ENCODE results near the gene OGFOD1.

Gene OGFOD1

DNA sequence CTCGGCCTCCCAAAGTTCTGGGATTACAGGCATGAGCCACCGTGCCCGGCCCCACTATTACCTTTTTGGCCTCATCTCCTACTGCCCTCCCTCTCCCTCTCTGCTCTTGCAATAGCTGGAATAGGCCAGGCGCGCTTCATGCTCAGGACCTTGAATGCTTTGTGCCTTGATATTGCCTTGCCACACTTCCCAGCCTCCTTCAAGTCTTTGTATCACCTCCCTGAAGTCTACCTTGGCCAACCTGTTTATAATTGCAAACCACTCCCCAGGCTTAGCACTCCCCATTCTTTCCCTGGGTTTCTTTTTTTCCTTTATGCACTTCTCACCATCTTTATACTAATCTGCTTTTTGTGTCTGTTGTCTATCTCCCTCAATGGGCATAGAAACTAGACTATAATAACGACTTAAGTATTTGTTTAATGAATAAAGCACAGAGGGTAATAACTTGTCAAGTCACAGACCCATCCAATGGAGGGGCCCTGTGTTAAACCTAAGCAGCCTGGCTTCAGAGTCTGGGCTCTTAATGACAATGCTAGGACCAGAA lies 6.6 kb downstream of the OGFOD1 start:
- H2BK15ac ChIP-seq (ENCODE audit: low read length) = no peak overlapping the region
- H3K9me3 ChIP-seq (replicated peaks in 1 of 2; ENCODE audit: control insufficient read depth in 2 of 2, insufficient read depth in 1 of 2, low read depth in 1 of 2, low read length in 2 of 2) = no peaks in the 10 kb centered on the region
- no peak overlapping the region for H3K4me3 ChIP-seq (ENCODE audit: low read length in 2 of 2)
- peaks cover 0 to 2% of the 10 kb centered on the region in 2 donors for H3K4me1 ChIP-seq (ENCODE audit: control insufficient read depth in 2 of 2, insufficient read depth in 1 of 2, low read depth in 1 of 2, low read length in 2 of 2)
- H3K14ac ChIP-seq (ENCODE audit: low read length) = no peak overlapping the region
- H3K36me3 ChIP-seq (replicated peaks in 1 of 2; ENCODE audit: control insufficient read depth in 2 of 2, insufficient read depth in 2 of 2, low read length in 2 of 2) = peaks cover 25 to 93% of the 10 kb centered on the region in 2 donors
- no peak overlapping the region for H2BK5ac ChIP-seq (ENCODE audit: low read length)
- H3K4me2 ChIP-seq (ENCODE audit: insufficient read depth, low read length, poor library complexity, severe bottlenecking) = no peak overlapping the region
- H3K27ac ChIP-seq (replicated peaks; ENCODE audit: low read length) = no peak overlapping the region
- H2BK120ac ChIP-seq (ENCODE audit: low read depth, low read length) = no peak overlapping the region
- WGBS, 2 donors (ENCODE audit: extremely low coverage in 2 of 2, insufficient read length in 2 of 2, insufficient replicate concordance in 1 of 2) = no CpG with 5 or more reads among the region's 6 CpGs
- no peak overlapping the region for H4K8ac ChIP-seq (ENCODE audit: low read depth, low read length)
- DNase-seq (ENCODE audit: low spot score) = no peak
- no peak overlapping the region for H2AK5ac ChIP-seq (ENCODE audit: low read depth, low read length)
- no peak overlapping the region for H2BK12ac ChIP-seq (ENCODE audit: low read length)
- H3K23ac ChIP-seq (ENCODE audit: low read depth, low read length, poor library complexity) = no peak overlapping the region
- no peak overlapping the region for H3K18ac ChIP-seq (ENCODE audit: low read length)
- H2AFZ ChIP-seq (ENCODE audit: low read length) = no peak overlapping the region
- H3K79me1 ChIP-seq (ENCODE audit: low read depth, low read length) = no peaks in the 10 kb centered on the region
- no peaks in the 10 kb centered on the region for H3K27me3 ChIP-seq (ENCODE audit: control insufficient read depth in 3 of 3, insufficient read depth in 3 of 3, low read depth in 1 of 3, low read length in 3 of 3)
- no peak overlapping the region for H3K9ac ChIP-seq (ENCODE audit: low read depth, low read length, poor library complexity)
- H4K91ac ChIP-seq (ENCODE audit: low read depth, low read length, poor library complexity) = no peak overlapping the region
- no peak overlapping the region for H3K4ac ChIP-seq (ENCODE audit: low read length)

- WGBS, 2 donors (ENCODE audit: extremely low coverage in 2 of 2, insufficient read length in 2 of 2, insufficient replicate concordance in 1 of 2) = no CpG with 5 or more reads among the region's 2 CpGs
Measured at GRCh38 chr16:56460101-56460500, 8.7 kb downstream of the OGFOD1 start.

GRCh38 chr16:56462064-56462796 lies 10.9 kb downstream of the OGFOD1 start:
- H3K4me3 ChIP-seq (ENCODE audit: low read length in 2 of 2) = no peak overlapping the region
- peaks cover 19 to 92% of the 10 kb centered on the region in 2 donors for H3K36me3 ChIP-seq (replicated peaks in 1 of 2; ENCODE audit: control insufficient read depth in 2 of 2, insufficient read depth in 2 of 2, low read length in 2 of 2)

More at GRCh38 chr16:56460101-56460500, 8.7 kb downstream of the OGFOD1 start:
- Histone ChIP-seq H3K23ac (ENCODE audit: low read depth, low read length, poor library complexity) (no peak overlapping the region), H3K18ac (ENCODE audit: low read length) (no peak overlapping the region), H3K79me1 (ENCODE audit: low read depth, low read length) (no peaks in the 10 kb centered on the region), H2BK5ac (ENCODE audit: low read length) (no peak overlapping the region), H2AFZ (ENCODE audit: low read length) (no peak overlapping the region), H4K8ac (ENCODE audit: low read depth, low read length) (no peak overlapping the region), H3K9ac (ENCODE audit: low read depth, low read length, poor library complexity) (no peak overlapping the region), H3K14ac (ENCODE audit: low read length) (no peak overlapping the region), H3K36me3 (replicated peaks in 1 of 2; ENCODE audit: control insufficient read depth in 2 of 2, insufficient read depth in 2 of 2, low read length in 2 of 2) (peaks cover 18 to 92% of the 10 kb centered on the region in 2 donors), H3K4me2 (ENCODE audit: insufficient read depth, low read length, poor library complexity, severe bottlenecking) (no peak overlapping the region), H2BK120ac (ENCODE audit: low read depth, low read length) (no peak overlapping the region), H3K4ac (ENCODE audit: low read length) (no peak overlapping the region), H3K27me3 (ENCODE audit: control insufficient read depth in 3 of 3, insufficient read depth in 3 of 3, low read depth in 1 of 3, low read length in 3 of 3) (no peaks in the 10 kb centered on the region), H3K27ac (replicated peaks; ENCODE audit: low read length) (no peak overlapping the region), H3K4me3 (ENCODE audit: low read length in 2 of 2) (no peak overlapping the region), H2BK12ac (ENCODE audit: low read length) (no peak overlapping the region), H2AK5ac (ENCODE audit: low read depth, low read length) (no peak overlapping the region), H4K91ac (ENCODE audit: low read depth, low read length, poor library complexity) (no peak overlapping the region), H3K4me1 (ENCODE audit: control insufficient read depth in 2 of 2, insufficient read depth in 1 of 2, low read depth in 1 of 2, low read length in 2 of 2) (peaks cover 0 to 2% of the 10 kb centered on the region in 2 donors), H3K9me3 (replicated peaks in 1 of 2; ENCODE audit: control insufficient read depth in 2 of 2, insufficient read depth in 1 of 2, low read depth in 1 of 2, low read length in 2 of 2) (no peaks in the 10 kb centered on the region), H2BK15ac (ENCODE audit: low read length) (no peak overlapping the region)
- DNase-seq (ENCODE audit: low spot score) = no peak

DNA sequence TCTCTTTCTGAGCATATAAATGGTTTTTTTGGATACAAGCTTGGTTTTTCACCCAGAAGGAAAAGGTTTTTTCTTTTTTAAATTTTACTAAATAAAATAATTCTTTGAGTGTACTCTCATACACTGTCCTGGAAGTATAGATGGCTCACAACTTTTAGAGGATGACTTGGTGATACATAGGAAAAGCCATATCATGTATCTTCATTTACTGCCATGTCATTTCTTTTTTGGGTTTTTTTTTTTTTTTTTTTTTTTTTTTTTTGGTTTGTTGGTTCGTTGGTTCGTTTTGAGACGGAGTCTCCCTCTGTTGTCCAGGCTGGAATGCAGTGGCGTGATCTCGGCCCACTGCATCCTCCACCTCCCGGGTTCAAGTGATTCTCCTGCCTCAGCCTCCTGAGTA lies 11.8 kb downstream of the OGFOD1 start:
- Histone ChIP-seq H3K4ac (ENCODE audit: low read length) (no peak overlapping the region), H3K23ac (ENCODE audit: low read depth, low read length, poor library complexity) (no peak overlapping the region), H3K4me1 (ENCODE audit: control insufficient read depth in 2 of 2, insufficient read depth in 1 of 2, low read depth in 1 of 2, low read length in 2 of 2) (no peaks in the 10 kb centered on the region)

More at GRCh38 chr16:56462064-56462796, 10.9 kb downstream of the OGFOD1 start:
- no peaks in the 10 kb centered on the region for H3K79me1 ChIP-seq (ENCODE audit: low read depth, low read length)
- no peak overlapping the region for H2BK15ac ChIP-seq (ENCODE audit: low read length)
- no peak overlapping the region for H2AK5ac ChIP-seq (ENCODE audit: low read depth, low read length)
- H3K23ac ChIP-seq (ENCODE audit: low read depth, low read length, poor library complexity) = no peak overlapping the region
- H2BK12ac ChIP-seq (ENCODE audit: low read length) = no peak overlapping the region
- DNase-seq (ENCODE audit: low spot score) = no peak
- no peaks in the 10 kb centered on the region for H3K27me3 ChIP-seq (ENCODE audit: control insufficient read depth in 3 of 3, insufficient read depth in 3 of 3, low read depth in 1 of 3, low read length in 3 of 3)
- no peak overlapping the region for H3K18ac ChIP-seq (ENCODE audit: low read length)
- H3K9me3 ChIP-seq (replicated peaks in 1 of 2; ENCODE audit: control insufficient read depth in 2 of 2, insufficient read depth in 1 of 2, low read depth in 1 of 2, low read length in 2 of 2) = no peaks in the 10 kb centered on the region
- no peak overlapping the region for H3K4ac ChIP-seq (ENCODE audit: low read length)
- no peak overlapping the region for H3K4me2 ChIP-seq (ENCODE audit: insufficient read depth, low read length, poor library complexity, severe bottlenecking)
- no peak overlapping the region for H4K8ac ChIP-seq (ENCODE audit: low read depth, low read length)
- no peak overlapping the region for H4K91ac ChIP-seq (ENCODE audit: low read depth, low read length, poor library complexity)
- no peak overlapping the region for H2AFZ ChIP-seq (ENCODE audit: low read length)
- H2BK120ac ChIP-seq (ENCODE audit: low read depth, low read length) = no peak overlapping the region
- H2BK5ac ChIP-seq (ENCODE audit: low read length) = no peak overlapping the region
- no CpG with 5 or more reads among the region's 3 CpGs for WGBS, 2 donors (ENCODE audit: extremely low coverage in 2 of 2, insufficient read length in 2 of 2, insufficient replicate concordance in 1 of 2)
- peaks cover 0 to 2% of the 10 kb centered on the region in 2 donors for H3K4me1 ChIP-seq (ENCODE audit: control insufficient read depth in 2 of 2, insufficient read depth in 1 of 2, low read depth in 1 of 2, low read length in 2 of 2)
- no peak overlapping the region for H3K27ac ChIP-seq (replicated peaks; ENCODE audit: low read length)
- no peak overlapping the region for H3K9ac ChIP-seq (ENCODE audit: low read depth, low read length, poor library complexity)
- no peak overlapping the region for H3K14ac ChIP-seq (ENCODE audit: low read length)

More for the DNA sequence above, 11.8 kb downstream of the OGFOD1 start:
- Histone ChIP-seq H2BK15ac (ENCODE audit: low read length) (no peak overlapping the region), H4K91ac (ENCODE audit: low read depth, low read length, poor library complexity) (no peak overlapping the region), H4K8ac (ENCODE audit: low read depth, low read length) (no peak overlapping the region), H3K4me2 (ENCODE audit: insufficient read depth, low read length, poor library complexity, severe bottlenecking) (no peak overlapping the region), H2AFZ (ENCODE audit: low read length) (no peak overlapping the region), H3K27ac (replicated peaks; ENCODE audit: low read length) (no peak overlapping the region), H2BK5ac (ENCODE audit: low read length) (no peak overlapping the region), H3K18ac (ENCODE audit: low read length) (no peak overlapping the region), H3K36me3 (replicated peaks in 1 of 2; ENCODE audit: control insufficient read depth in 2 of 2, insufficient read depth in 2 of 2, low read length in 2 of 2) (peaks cover 16 to 93% of the 10 kb centered on the region in 2 donors), H2BK12ac (ENCODE audit: low read length) (no peak overlapping the region), H3K27me3 (ENCODE audit: control insufficient read depth in 3 of 3, insufficient read depth in 3 of 3, low read depth in 1 of 3, low read length in 3 of 3) (no peaks in the 10 kb centered on the region), H3K9ac (ENCODE audit: low read depth, low read length, poor library complexity) (no peak overlapping the region), H3K4me3 (ENCODE audit: low read length in 2 of 2) (no peak overlapping the region), H3K79me1 (ENCODE audit: low read depth, low read length) (no peaks in the 10 kb centered on the region), H2BK120ac (ENCODE audit: low read depth, low read length) (no peak overlapping the region), H3K14ac (ENCODE audit: low read length) (no peak overlapping the region), H2AK5ac (ENCODE audit: low read depth, low read length) (no peak overlapping the region), H3K9me3 (replicated peaks in 1 of 2; ENCODE audit: control insufficient read depth in 2 of 2, insufficient read depth in 1 of 2, low read depth in 1 of 2, low read length in 2 of 2) (no peaks in the 10 kb centered on the region)
- no CpG with 5 or more reads among the region's 6 CpGs for WGBS, 2 donors (ENCODE audit: extremely low coverage in 2 of 2, insufficient read length in 2 of 2, insufficient replicate concordance in 1 of 2)
- no peak for DNase-seq (ENCODE audit: low spot score)

Measured in neuronal stem cell (in vitro differentiated cells).